ENCODE data around the gene CEP295NL.
A peak's percentile ranks its signal among the peaks of the same experiment; 100 is the strongest.
"Not testable (repeated sequence)": the region's sequence is repeated elsewhere in the genome, so short reads cannot be mapped to it uniquely, and the experiment has no call there.

CEP295NL gene

GRCh38 chr17:78891406-78892061 is 11.5 kb downstream of the CEP295NL start:
- FAIRE-seq (no peak), DNase-seq (ENCODE audit: insufficient read length, low spot score) (no peak)

- FAIRE-seq (no peak), DNase-seq (ENCODE audit: insufficient read length, low spot score) (no peak)
These were observed 12.5 kb downstream of the CEP295NL start for GRCh38 chr17:78890498-78890897.

- not testable (repeated sequence) for DNase-seq (ENCODE audit: insufficient read length, low spot score); FAIRE-seq
These were observed 12.9 kb downstream of the CEP295NL start for GRCh38 chr17:78890096-78890495.

- no peak for DNase-seq (ENCODE audit: insufficient read length, low spot score)
- no peak for FAIRE-seq
These were observed 13.5 kb downstream of the CEP295NL start for GRCh38 chr17:78889531-78889930.

- DNase-seq (ENCODE audit: insufficient read length, low spot score) (no peak), FAIRE-seq (no peak)
These were observed 14.0 kb downstream of the CEP295NL start for GRCh38 chr17:78888941-78889518.

- DNase-seq (ENCODE audit: insufficient read length, low spot score): no peak
These were observed 16.0 kb downstream of the CEP295NL start for GRCh38 chr17:78886954-78887353.

GRCh38 chr17:78885956-78886355 is 17.0 kb downstream of the CEP295NL start:
- FAIRE-seq: peak; percentile 59
- no peak for DNase-seq (ENCODE audit: insufficient read length, low spot score)

More at GRCh38 chr17:78886954-78887353, 16.0 kb downstream of the CEP295NL start:
- FAIRE-seq: no peak

- FAIRE-seq (no peak), DNase-seq (ENCODE audit: insufficient read length, low spot score) (no peak)
These were observed 17.9 kb downstream of the CEP295NL start for GRCh38 chr17:78884876-78885667.

- DNase-seq (ENCODE audit: insufficient read length, low spot score) (no peak), FAIRE-seq (peak; percentile 62)
These were observed 18.7 kb downstream of the CEP295NL start for GRCh38 chr17:78884148-78884825.

GRCh38 chr17:78883533-78884131 is 19.4 kb downstream of the CEP295NL start:
- DNase-seq (ENCODE audit: insufficient read length, low spot score): peak; percentile 95
- FAIRE-seq: no peak

- FAIRE-seq: peak; percentile 97
- peak; percentile 79 for DNase-seq (ENCODE audit: insufficient read length, low spot score)
These were observed 19.9 kb downstream of the CEP295NL start for GRCh38 chr17:78883089-78883532.

- DNase-seq (ENCODE audit: insufficient read length, low spot score) (no peak), FAIRE-seq (no peak)
These were observed 20.4 kb downstream of the CEP295NL start for GRCh38 chr17:78882540-78883088.

GRCh38 chr17:78879635-78880186 is 23.3 kb downstream of the CEP295NL start:
- FAIRE-seq (no peak), DNase-seq (ENCODE audit: insufficient read length, low spot score) (no peak)

GRCh38 chr17:78878871-78879527 is 24.0 kb downstream of the CEP295NL start:
- DNase-seq (ENCODE audit: insufficient read length, low spot score): no peak
- no peak for FAIRE-seq

GRCh38 chr17:78878261-78878660 is 24.7 kb downstream of the CEP295NL start:
- FAIRE-seq (peak; percentile 42), DNase-seq (ENCODE audit: insufficient read length, low spot score) (no peak)

- DNase-seq (ENCODE audit: insufficient read length, low spot score); FAIRE-seq: not testable (repeated sequence)
These were observed 26.0 kb downstream of the CEP295NL start for GRCh38 chr17:78876954-78877517.

GRCh38 chr17:78876094-78876597 is 26.9 kb downstream of the CEP295NL start:
- DNase-seq (ENCODE audit: insufficient read length, low spot score): no peak
- FAIRE-seq: no peak

- no peak for FAIRE-seq
These were observed 27.5 kb downstream of the CEP295NL start for GRCh38 chr17:78875363-78876093.

More at GRCh38 chr17:78875363-78876093, 27.5 kb downstream of the CEP295NL start:
- DNase-seq (ENCODE audit: insufficient read length, low spot score): no peak
